ENCODE data around the gene GGACT. TPM values are rescaled to one million over a fixed set of nuclear protein-coding genes. Genes with fewer than 3 reads are reported as not detected.

Gene GGACT
- total and polyA plus RNA-seq, 2 donors from 2014 or later: 9.3 to 15.6 TPM

GRCh38 chr13:100537951-100538462 is 50.6 kb downstream of the GGACT start:
- H3K9ac ChIP-seq (ENCODE audit: low read length in 3 of 3): no peak overlapping the region
- FAIRE-seq: no peak
- no peak for TF ChIP-seq CTCF (IDR thresholded peaks at IDR 0.05; ENCODE audit: borderline replicate concordance, extremely low read depth, insufficient read depth)
- intact Hi-C loops (cut with DNase I): no loop called here
- H3K4me3 ChIP-seq (ENCODE audit: low read length in 3 of 3): no peak overlapping the region
- peaks cover 0 to 10% (median 7%) of the 10 kb centered on the region in 3 donors for H3K4me1 ChIP-seq (ENCODE audit: control insufficient read depth in 2 of 3, insufficient read depth in 2 of 3, low read depth in 1 of 3, low read length in 3 of 3)
- no peaks in the 10 kb centered on the region for H3K36me3 ChIP-seq (ENCODE audit: control insufficient read depth in 2 of 3, insufficient read depth in 3 of 3, low read length in 3 of 3)
- H3K27ac ChIP-seq (ENCODE audit: low read depth in 2 of 2, low read length in 2 of 2): no peak overlapping the region
- H3K27me3 ChIP-seq (ENCODE audit: control insufficient read depth, insufficient read depth, low read length): no peaks in the 10 kb centered on the region
- no peaks in the 10 kb centered on the region for H3K9me3 ChIP-seq (ENCODE audit: control insufficient read depth in 2 of 3, insufficient read depth in 1 of 3, low read length in 3 of 3)
- DNase-seq: no peak

DNA sequence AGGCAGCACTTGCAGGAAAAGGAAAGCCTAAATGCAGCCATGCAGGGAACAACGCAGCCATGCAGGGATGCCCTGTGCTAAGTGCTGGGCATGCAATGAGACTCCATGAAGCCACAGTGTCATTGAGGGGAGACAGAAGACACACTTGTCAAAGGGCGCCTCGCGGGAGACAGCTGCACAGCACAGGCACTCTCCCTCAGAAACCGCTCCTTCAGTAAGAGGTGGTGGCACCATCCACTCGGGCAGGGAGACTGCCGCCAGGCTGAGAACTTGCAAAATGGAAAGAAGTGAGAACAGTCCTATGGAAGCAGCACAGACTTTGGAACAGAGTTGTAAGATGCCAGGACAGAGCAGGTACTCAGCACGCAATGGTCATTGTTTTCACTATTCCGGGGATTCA is 51.1 kb downstream of the GGACT start:
- no peak for TF ChIP-seq CTCF (IDR thresholded peaks at IDR 0.05; ENCODE audit: borderline replicate concordance, extremely low read depth, insufficient read depth)
- no peak for DNase-seq
- H3K36me3 ChIP-seq (ENCODE audit: control insufficient read depth in 2 of 3, insufficient read depth in 3 of 3, low read length in 3 of 3): no peaks in the 10 kb centered on the region
- H3K27me3 ChIP-seq (ENCODE audit: control insufficient read depth, insufficient read depth, low read length): no peaks in the 10 kb centered on the region
- H3K9ac ChIP-seq (ENCODE audit: low read length in 3 of 3): no peak overlapping the region
- peaks cover 0 to 13% (median 7%) of the 10 kb centered on the region in 3 donors for H3K4me1 ChIP-seq (ENCODE audit: control insufficient read depth in 2 of 3, insufficient read depth in 2 of 3, low read depth in 1 of 3, low read length in 3 of 3)
- FAIRE-seq: no peak
- H3K27ac ChIP-seq (ENCODE audit: low read depth in 2 of 2, low read length in 2 of 2): no peak overlapping the region
- intact Hi-C loops (cut with DNase I): no loop called here
- no peaks in the 10 kb centered on the region for H3K9me3 ChIP-seq (ENCODE audit: control insufficient read depth in 2 of 3, insufficient read depth in 1 of 3, low read length in 3 of 3)
- no peak overlapping the region for H3K4me3 ChIP-seq (ENCODE audit: low read length in 3 of 3)

DNA sequence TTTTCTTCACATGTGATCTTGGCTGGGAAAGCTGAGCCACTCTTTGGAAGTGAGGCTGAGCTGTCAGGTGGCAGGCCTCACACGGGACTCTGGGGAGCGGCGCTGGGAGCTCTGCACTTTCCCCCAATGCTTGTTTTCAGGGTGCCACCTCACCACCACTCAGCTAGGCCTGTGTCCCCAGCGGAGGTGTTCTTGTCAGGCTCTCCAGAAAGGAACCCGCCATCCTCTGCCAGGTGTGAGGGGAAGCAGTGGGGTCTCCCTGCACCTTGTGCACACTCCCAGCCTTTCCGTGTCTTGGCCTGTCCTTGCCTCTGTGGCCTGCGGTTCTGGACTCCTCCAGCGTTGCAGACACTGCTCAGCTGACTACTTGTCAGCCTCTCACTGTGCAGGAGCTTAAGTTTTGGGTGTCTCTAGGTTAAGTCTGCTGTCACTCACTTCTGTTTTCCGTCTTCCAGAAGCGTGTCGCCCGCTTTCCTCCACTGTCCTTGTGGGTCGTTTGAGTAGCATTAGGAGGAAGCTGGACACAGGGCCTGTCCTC is 51.9 kb downstream of the GGACT start:
- Histone ChIP-seq H3K9ac (ENCODE audit: low read length in 3 of 3) (no peak overlapping the region), H3K27ac (ENCODE audit: low read depth in 2 of 2, low read length in 2 of 2) (no peak overlapping the region), H3K36me3 (ENCODE audit: control insufficient read depth in 2 of 3, insufficient read depth in 3 of 3, low read length in 3 of 3) (no peaks in the 10 kb centered on the region), H3K4me3 (ENCODE audit: low read length in 3 of 3) (no peak overlapping the region), H3K9me3 (ENCODE audit: control insufficient read depth in 2 of 3, insufficient read depth in 1 of 3, low read length in 3 of 3) (no peaks in the 10 kb centered on the region), H3K27me3 (ENCODE audit: control insufficient read depth, insufficient read depth, low read length) (no peaks in the 10 kb centered on the region), H3K4me1 (ENCODE audit: control insufficient read depth in 2 of 3, insufficient read depth in 2 of 3, low read depth in 1 of 3, low read length in 3 of 3) (peaks cover 0 to 13% (median 7%) of the 10 kb centered on the region in 3 donors)
- FAIRE-seq (no peak), DNase-seq (no peak)
- no peak for TF ChIP-seq CTCF (IDR thresholded peaks at IDR 0.05; ENCODE audit: borderline replicate concordance, extremely low read depth, insufficient read depth)
- intact Hi-C loops (cut with DNase I): no loop called here
